Measurements from ENCODE around the gene MYO5A. TPM values are rescaled to one million over a fixed set of nuclear protein-coding genes. Genes with fewer than 3 reads are reported as not detected.

MYO5A gene
- total and polyA plus RNA-seq, 9 of the 15 experiments (the other 6 are each of a cell fraction or from before 2014, with no cell fraction given): 0.03 to 0.82 (median 0.40) TPM

DNA sequence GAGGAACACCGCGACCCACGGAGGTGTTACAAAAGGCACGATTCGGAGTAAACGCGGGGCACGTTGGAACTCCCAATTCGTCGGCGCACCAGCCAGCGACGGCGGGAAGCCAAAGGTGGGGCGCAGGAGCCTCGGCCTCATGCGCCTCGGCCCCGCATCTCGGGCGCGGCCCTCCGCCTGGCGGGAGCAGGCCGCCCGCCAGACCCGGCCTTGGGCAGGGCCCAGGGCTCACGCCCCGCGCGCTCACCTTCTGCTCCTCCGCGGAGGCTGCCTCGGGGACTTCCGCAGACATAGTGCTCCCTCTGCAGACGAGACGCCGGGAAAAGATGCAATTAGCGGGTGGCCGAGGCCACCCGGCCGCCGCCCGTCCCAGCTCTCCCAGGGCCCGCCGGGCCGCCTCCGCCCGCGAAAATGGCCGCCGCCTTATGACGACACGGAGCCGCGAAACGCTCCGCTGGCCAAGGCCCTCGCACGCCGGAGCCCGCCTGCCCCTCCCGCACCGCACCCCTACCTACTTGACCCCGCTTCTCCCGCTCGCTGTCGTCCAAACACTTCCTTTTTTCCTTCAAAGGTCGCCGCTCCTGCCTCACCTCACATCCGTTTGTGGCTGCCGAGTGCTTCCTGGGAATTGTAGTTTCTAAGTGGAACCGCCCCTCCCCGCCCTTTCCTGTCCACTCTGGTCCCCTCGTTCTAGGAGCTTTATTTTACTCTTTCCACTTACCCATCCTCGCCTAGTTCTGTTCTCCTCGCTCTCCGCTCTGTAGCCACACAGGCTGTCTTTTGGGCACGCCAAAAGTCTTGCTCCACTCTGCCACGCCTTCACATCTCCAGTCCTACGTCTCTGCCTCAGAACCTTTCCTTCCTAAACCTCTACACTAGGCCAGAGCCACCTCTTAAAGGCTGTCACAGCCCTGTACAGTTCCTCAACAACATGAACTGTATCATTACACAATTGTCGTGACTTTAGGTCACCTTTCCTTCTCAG is 40.2 kb upstream of the MYO5A start, which contains the start of gene ARPP19 (continued):
- TF ChIP-seq ZNF444 (CRISPR knock-in tag; IDR thresholded peaks at IDR 0.05) (no peak), PHF20 (IDR thresholded peaks at IDR 0.05; ENCODE audit: partially characterized antibody) (peak; percentile 83), C11orf30 (IDR thresholded peaks at IDR 0.05; ENCODE audit: low read depth) (peak; percentile 59), HNRNPUL1 (IDR thresholded peaks at IDR 0.05; ENCODE audit: low read length) (no peak), HDAC6 (IDR thresholded peaks at IDR 0.05; ENCODE audit: low read depth, low read length) (no peak), TBL1XR1 (IDR thresholded peaks at IDR 0.05; ENCODE audit: low read length in 2 of 2) (peak in 1 of 2 experiments; percentile 24; a peak in 1 of 4 replicates), TFAM (CRISPR knock-in tag; conservative IDR thresholded peaks at IDR 0.05) (no peak), FOXK2 (conservative IDR thresholded peaks at IDR 0.05 in 1 of 2, IDR thresholded peaks at IDR 0.05 in 1 of 2; ENCODE audit: low read depth in 2 of 2) (peak in 1 of 2 experiments; percentile 45; a peak in 1 of 4 replicates), ZNF121 (CRISPR knock-in tag; conservative IDR thresholded peaks at IDR 0.05) (no peak), ARID1B (IDR thresholded peaks at IDR 0.05) (no peak), ETS1 (conservative IDR thresholded peaks at IDR 0.05; ENCODE audit: control insufficient read depth, low read depth, low read length) (peak; percentile 91), ZNF146 (CRISPR knock-in tag; IDR thresholded peaks at IDR 0.05; ENCODE audit: unreplicated experiment) (no peak), ZNF764 (CRISPR knock-in tag; IDR thresholded peaks at IDR 0.05; ENCODE audit: low read depth) (no peak), GMEB1 (CRISPR knock-in tag; IDR thresholded peaks at IDR 0.05) (peak; percentile 58), BCOR (IDR thresholded peaks at IDR 0.05) (no peak), RBM25 (IDR thresholded peaks at IDR 0.05; ENCODE audit: low read depth, low read length, severe bottlenecking) (peak; percentile 30), POLR2H (tag; IDR thresholded peaks at IDR 0.05; ENCODE audit: low read depth) (no peak; the same call in 1 of the 2 replicates), MAFF (IDR thresholded peaks at IDR 0.05; ENCODE audit: low read length) (no peak), HCFC1 (IDR thresholded peaks at IDR 0.05; ENCODE audit: low read depth, low read length) (peak; percentile 94), BRF1 (IDR thresholded peaks at IDR 0.05; ENCODE audit: borderline replicate concordance, extremely low read depth, insufficient read length) (no peak), ZKSCAN8 (CRISPR knock-in tag; IDR thresholded peaks at IDR 0.05) (no peak), ZNF23 (CRISPR knock-in tag; IDR thresholded peaks at IDR 0.05) (no peak), E2F3 (CRISPR knock-in tag; IDR thresholded peaks at IDR 0.05) (no peak)
- TF ChIP-seq, protein P1, sequence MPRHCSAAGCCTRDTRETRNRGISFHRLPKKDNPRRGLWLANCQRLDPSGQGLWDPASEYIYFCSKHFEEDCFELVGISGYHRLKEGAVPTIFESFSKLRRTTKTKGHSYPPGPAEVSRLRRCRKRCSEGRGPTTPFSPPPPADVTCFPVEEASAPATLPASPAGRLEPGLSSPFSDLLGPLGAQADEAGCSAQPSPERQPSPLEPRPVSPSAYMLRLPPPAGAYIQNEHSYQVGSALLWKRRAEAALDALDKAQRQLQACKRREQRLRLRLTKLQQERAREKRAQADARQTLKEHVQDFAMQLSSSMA (CRISPR knock-in tag; IDR thresholded peaks at IDR 0.05): no peak
- TF ChIP-seq, protein P2, sequence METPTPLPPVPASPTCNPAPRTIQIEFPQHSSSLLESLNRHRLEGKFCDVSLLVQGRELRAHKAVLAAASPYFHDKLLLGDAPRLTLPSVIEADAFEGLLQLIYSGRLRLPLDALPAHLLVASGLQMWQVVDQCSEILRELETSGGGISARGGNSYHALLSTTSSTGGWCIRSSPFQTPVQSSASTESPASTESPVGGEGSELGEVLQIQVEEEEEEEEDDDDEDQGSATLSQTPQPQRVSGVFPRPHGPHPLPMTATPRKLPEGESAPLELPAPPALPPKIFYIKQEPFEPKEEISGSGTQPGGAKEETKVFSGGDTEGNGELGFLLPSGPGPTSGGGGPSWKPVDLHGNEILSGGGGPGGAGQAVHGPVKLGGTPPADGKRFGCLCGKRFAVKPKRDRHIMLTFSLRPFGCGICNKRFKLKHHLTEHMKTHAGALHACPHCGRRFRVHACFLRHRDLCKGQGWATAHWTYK (CRISPR knock-in tag; IDR thresholded peaks at IDR 0.05): no peak

All from K562 (cell line).